ENCODE results near the gene TFIP11.
A peak's percentile ranks its signal among the peaks of the same experiment; 100 is the strongest.

Gene TFIP11

GRCh38 chr22:26479043-26479791 lies 33.1 kb downstream of the TFIP11 start:
- no peak for DNase-seq (ENCODE audit: low read depth)

GRCh38 chr22:26477341-26477731 lies 34.9 kb downstream of the TFIP11 start:
- no peak for DNase-seq (ENCODE audit: low read depth)

GRCh38 chr22:26476705-26477340 lies 35.5 kb downstream of the TFIP11 start:
- no peak for DNase-seq (ENCODE audit: low read depth)

GRCh38 chr22:26474682-26475081 lies 37.6 kb downstream of the TFIP11 start:
- DNase-seq (ENCODE audit: low read depth) = no peak

- DNase-seq (ENCODE audit: low read depth) = no peak
These were observed 40.8 kb downstream of the TFIP11 start for GRCh38 chr22:26471522-26471921.

GRCh38 chr22:26470807-26471206 lies 41.5 kb downstream of the TFIP11 start:
- no peak for DNase-seq (ENCODE audit: low read depth)

- no peak for DNase-seq (ENCODE audit: low read depth)
These were observed 46.1 kb downstream of the TFIP11 start for GRCh38 chr22:26466196-26466595.

GRCh38 chr22:26464312-26464711 lies 48.0 kb downstream of the TFIP11 start:
- DNase-seq (ENCODE audit: low read depth) = no peak

- no peak for DNase-seq (ENCODE audit: low read depth)
These were observed 48.6 kb downstream of the TFIP11 start for GRCh38 chr22:26463688-26464087.

GRCh38 chr22:26463101-26463661 lies 49.1 kb downstream of the TFIP11 start:
- DNase-seq (ENCODE audit: low read depth) = no peak

GRCh38 chr22:26462641-26463040 lies 49.6 kb downstream of the TFIP11 start:
- no peak for DNase-seq (ENCODE audit: low read depth)

- DNase-seq (ENCODE audit: low read depth) = no peak
These were observed 50.2 kb downstream of the TFIP11 start for GRCh38 chr22:26462051-26462450.

GRCh38 chr22:26461188-26461810 lies 51.0 kb downstream of the TFIP11 start:
- peak; percentile 34 for DNase-seq (ENCODE audit: low read depth)

- no peak for DNase-seq (ENCODE audit: low read depth)
These were observed 52.1 kb downstream of the TFIP11 start for GRCh38 chr22:26460202-26460601.

GRCh38 chr22:26457661-26458272 lies 54.5 kb downstream of the TFIP11 start:
- no peak for DNase-seq (ENCODE audit: low read depth)

- DNase-seq (ENCODE audit: low read depth) = no peak
These were observed 58.3 kb downstream of the TFIP11 start for GRCh38 chr22:26453812-26454500.

GRCh38 chr22:26453216-26453615 lies 59.1 kb downstream of the TFIP11 start:
- no peak for DNase-seq (ENCODE audit: low read depth)

- DNase-seq (ENCODE audit: low read depth) = no peak
These were observed 59.8 kb downstream of the TFIP11 start for GRCh38 chr22:26452236-26453016.

GRCh38 chr22:26450453-26451185 lies 61.7 kb downstream of the TFIP11 start:
- no peak for DNase-seq (ENCODE audit: low read depth)

GRCh38 chr22:26448941-26449340 lies 63.3 kb downstream of the TFIP11 start:
- DNase-seq (ENCODE audit: low read depth) = no peak

Measured in activated T-cell treated with anti-CD3 and anti-CD28 coated beads for 1 hour (primary cell).